ENCODE results near the gene ATG2A. TPM values are rescaled to one million over a fixed set of nuclear protein-coding genes. Genes with fewer than 3 reads are reported as not detected.
A peak's percentile ranks its signal among the peaks of the same experiment; 100 is the strongest.

ATG2A gene
- polyA plus RNA-seq (ENCODE audit: insufficient read length in 12 of 12): 10 to 100 TPM in 6 of 12 donors, 1 to 10 TPM in 5, not detected in 1; 7.9 to 25.2 (median 10.0) TPM
- long read RNA-seq, donor 1: 0 reads
- long read RNA-seq, donor 2: 0 reads
- long read RNA-seq, donor 3: 0 reads
- long read RNA-seq, donor 4: 0 reads
- long read RNA-seq, donor 5: 0 reads
- long read RNA-seq, donor 6: 0 reads
- long read RNA-seq, donor 7: 0 reads
- long read RNA-seq, donor 8: 0 reads
- long read RNA-seq, donor 9: 0 reads
- long read RNA-seq, donor 10: 0 reads
- long read RNA-seq, donor 11: 0 reads

- DNase-seq: peak; percentile 99
Measured at GRCh38 chr11:64916775-64917662, at the start of gene ATG2A. TSS of gene ATG2A (minus strand) at chr11:64917209. CDS start at chr11:64917135, 74 bp downstream.

GRCh38 chr11:64963072-64963631, 46.1 kb upstream of the ATG2A start:
- no peak for DNase-seq

DNA sequence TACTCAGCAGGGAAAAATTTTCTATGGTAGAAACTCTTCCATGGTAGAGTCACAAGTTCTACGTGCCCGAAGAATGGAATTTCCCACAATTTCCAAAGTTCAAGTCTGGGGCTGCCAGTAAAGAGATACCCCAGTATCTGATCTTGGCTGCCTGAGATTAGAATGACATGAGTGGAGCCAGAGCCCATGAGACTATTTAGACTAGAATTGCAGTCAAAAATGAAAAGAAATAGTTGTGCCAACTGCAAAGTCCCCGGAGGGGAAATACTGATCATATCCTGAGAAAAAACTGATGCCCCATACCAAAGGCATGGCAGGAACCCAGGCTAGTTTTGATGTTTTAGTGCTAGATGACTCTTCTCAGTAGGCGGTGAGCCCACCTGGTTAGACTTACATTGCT, 43.7 kb upstream of the ATG2A start:
- no peak for DNase-seq

GRCh38 chr11:64959498-64959897, 42.5 kb upstream of the ATG2A start:
- DNase-seq: no peak

DNA sequence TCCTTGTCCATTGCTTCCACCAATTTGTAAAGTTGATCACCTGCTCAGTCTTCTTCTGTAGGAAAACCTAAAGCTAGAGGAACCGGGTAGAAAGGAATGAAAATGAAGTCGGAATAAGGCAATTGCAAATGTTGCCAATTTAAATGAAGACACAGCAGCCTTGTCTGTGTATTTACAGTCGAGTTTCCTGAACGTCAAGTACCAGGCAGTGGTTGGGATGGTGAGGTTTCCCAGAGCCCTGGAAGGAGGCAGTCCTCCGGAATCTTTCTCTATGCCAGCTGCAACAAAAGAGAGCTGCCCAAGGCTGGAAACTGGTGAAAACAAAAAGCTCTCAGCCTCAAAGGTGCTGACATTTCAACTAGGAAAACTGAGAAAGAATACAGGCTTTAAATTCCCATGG, 37.2 kb upstream of the ATG2A start:
- no peak for DNase-seq

- no peak for DNase-seq
Measured at GRCh38 chr11:64951529-64951928, 34.5 kb upstream of the ATG2A start.

DNA sequence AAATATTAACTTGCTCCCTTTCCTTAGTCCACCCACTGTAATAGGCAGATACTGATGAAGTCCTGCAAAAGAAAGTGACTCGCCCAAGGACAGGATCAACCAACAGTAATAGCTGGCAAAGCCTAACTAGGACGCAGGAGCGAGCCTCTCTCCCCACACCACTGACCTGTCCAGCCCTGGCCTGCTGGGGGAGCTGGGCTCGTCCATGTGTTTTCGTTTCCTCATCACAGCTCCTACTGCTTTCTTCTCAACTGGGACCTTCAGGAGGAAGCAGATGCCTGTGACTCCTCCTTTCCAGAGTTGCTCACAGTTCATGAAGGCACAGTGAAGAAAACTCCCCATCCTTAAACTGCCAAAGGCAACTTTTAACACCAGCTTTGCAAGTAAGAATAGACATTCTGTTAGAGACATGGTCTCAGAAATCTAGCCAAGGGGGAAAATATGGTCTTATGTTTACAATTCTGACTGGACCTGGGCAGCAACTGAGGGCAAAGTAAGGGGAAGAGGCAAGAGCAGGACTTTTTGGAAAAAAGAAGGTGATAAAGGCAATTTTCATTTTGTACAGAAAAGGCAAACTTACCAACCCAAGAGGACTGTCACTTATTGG, 30.3 kb upstream of the ATG2A start:
- no peak for DNase-seq

GRCh38 chr11:64936539-64936938, 19.5 kb upstream of the ATG2A start:
- no peak for DNase-seq

- no peak for DNase-seq
Measured at GRCh38 chr11:64935359-64936081, 18.5 kb upstream of the ATG2A start, which contains the start of gene GPHA2. TSS of gene GPHA2 (minus strand) at chr11:64935893. CDS start at chr11:64935460, 433 bp downstream.

DNA sequence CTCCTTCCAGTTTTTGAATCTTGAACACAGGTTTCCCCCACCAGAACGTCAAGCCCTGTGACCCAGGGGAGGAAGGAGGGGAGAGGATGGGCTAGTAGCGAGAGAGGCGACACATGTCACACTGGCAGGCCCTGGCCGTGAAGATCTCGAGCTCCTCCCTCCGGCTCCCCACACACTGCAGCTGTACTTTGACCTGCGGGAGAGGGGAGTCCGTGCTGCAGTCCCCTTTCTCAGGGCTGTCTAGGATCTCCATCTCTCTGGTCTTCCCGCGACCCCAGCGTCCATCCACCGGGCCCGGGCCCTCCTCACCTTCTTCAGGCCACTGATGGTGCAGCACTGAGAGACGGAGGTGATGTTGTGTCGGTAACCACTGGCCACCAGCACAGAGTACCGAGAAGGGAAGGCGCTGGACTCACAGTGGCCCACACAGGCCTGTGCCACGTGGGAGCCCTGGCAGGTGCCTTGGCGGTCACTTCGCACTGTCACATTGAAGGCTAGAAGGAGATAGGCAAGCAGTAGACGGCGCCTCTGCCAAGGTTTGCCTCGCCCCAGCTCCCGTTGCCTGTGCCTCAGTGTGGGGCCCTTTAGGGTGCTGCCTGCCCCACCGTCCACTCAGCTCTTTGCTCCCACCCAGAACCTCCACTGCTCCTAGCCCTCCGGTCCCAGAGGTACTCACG, 17.8 kb upstream of the ATG2A start:
- no peak for DNase-seq

- DNase-seq: no peak
Measured at GRCh38 chr11:64933935-64934681, 17.1 kb upstream of the ATG2A start.

DNA sequence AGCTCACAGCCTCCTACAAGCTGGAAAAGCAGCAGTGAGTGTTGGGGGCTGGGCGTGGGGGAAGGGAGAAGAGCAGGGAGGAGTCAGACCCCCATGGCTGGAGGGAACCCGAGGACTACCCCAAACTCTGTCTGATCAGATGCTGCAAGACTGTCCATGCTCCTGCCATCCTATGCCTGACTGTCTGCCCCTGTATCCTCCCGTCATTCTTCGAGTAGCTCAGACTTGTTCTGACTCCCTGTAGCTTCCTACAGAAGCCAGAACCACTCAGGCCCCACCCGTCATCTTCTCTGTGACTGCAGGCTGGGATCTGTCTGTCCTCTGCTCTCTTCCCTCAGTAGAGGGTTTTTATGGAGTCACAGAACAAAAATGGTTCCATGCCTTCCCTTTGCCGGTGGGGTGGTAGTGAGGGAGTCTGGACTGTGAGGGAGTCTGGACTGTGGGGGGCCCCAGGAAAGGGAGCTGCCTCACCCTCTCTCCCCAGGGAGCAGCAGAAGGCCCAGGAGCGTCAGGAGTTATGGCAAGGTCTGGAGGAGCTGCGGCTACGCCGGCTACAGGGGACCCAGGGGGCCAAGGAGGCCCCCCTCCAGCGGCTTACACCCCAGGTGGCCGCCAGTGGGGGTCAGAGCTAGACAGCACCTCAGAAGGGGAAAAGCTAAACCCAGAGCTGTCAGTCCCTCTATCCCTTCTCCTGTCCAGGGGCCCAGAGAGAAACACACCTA, 16.4 kb upstream of the ATG2A start:
- DNase-seq: no peak

DNA sequence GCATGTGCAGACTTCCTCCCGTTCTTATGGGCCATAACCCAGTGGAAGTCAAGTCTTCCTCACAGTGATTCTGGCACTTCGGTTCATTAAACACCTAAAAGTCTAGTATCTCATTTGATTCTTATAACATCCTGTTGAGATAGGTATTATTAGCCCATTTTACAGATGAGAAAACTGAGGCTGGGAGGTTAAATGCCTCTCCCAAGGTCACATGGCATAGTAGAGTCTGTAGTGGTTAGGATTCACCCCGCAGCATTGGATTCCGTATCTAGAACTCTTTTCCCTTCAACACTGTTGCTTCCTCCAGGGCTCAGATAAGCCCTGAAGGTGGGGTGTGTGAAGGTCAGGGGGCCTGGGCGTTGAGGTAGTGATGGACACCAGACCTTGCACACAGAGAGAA, 15.3 kb upstream of the ATG2A start:
- DNase-seq: no peak

GRCh38 chr11:64931290-64931689, 14.3 kb upstream of the ATG2A start:
- DNase-seq: no peak

DNA sequence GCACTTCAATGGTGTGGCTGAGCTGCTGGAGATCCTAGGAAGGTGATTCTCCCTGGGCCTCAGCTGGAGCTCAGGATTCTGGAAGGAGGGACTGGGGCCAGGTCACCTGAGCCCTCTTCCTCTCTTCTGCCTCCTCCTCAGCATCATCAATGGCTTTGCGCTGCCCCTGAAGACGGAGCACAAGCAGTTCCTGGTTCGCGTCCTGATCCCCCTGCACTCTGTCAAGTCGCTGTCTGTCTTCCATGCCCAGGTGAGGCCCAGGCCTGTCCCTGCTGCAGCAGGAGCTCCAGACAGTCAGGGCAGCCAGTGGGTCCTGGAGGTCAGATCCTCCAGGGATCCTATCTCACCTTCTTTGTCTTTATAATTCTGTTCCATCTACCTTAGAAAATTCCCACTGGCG, 13.3 kb upstream of the ATG2A start:
- no peak for DNase-seq

- no peak for DNase-seq
Measured at GRCh38 chr11:64929625-64930024, 12.6 kb upstream of the ATG2A start.

DNA sequence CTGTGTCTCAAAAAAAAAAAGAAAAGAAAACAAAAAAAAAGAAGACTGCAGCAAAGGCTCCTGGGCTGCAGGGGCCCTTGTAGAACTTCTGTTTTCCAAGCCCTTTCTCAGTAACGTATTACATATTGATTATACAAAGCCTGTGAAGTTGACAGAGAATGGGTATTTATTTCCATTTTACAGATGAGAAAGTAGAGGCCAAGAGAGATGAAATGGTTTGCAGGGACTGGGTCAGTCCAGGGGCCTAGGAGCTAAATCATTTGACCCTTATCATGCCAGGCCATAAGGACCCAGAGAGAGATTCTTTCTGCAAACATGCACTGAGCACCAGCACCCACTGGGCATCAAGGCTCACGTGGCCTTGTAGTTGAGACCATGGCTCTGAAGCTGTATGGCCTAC, 11.9 kb upstream of the ATG2A start:
- no peak for DNase-seq

GRCh38 chr11:64926689-64927088, 9.7 kb upstream of the ATG2A start:
- no peak for DNase-seq
